Astrocyte (in vitro differentiated cells and primary cell): ENCODE results near the gene INSC. TPM values are rescaled to one million over a fixed set of nuclear protein-coding genes. Genes with fewer than 3 reads are reported as not detected.

Source experiments
- DNase-seq: peaks from one replicate; pipeline ENCODE4 v3.0.0-alpha.2; 2010; ENCODE audit warnings: low read depth
- FAIRE-seq: peaks from 2 replicates; lab custom pipeline; 2011; peaks lifted over from hg19 to GRCh38; lab: Jason Lieb, UNC
- H2AFZ ChIP-seq: 2 replicates; pipeline ENCODE4 v1.6.0; 2012; ENCODE audit warnings: low read depth, low read length, inconsistent platforms
- H3K27ac ChIP-seq: 2 replicates; pipeline ENCODE4 v1.5.1; 2011; ENCODE audit warnings: low read depth, low read length, inconsistent platforms
- H3K27me3 ChIP-seq: 2 replicates; pipeline ENCODE4 v1.6.0; 2011; ENCODE audit warnings: low read length, inconsistent platforms; ENCODE audit not compliant: insufficient read depth
- H3K36me3 ChIP-seq: 2 replicates; pipeline ENCODE4 v1.5.1; 2011; ENCODE audit warnings: low read length, inconsistent platforms; ENCODE audit not compliant: insufficient read depth
- H3K4me1 ChIP-seq: 2 replicates; pipeline ENCODE4 v1.5.1; 2011; ENCODE audit warnings: low read length, inconsistent platforms; ENCODE audit not compliant: insufficient read depth
- H3K4me2 ChIP-seq: 2 replicates; pipeline ENCODE4 v1.6.0; 2012; ENCODE audit warnings: low read length, inconsistent platforms
- H3K4me3 ChIP-seq: 2 replicates; pipeline ENCODE4 v1.5.1; 2011; ENCODE audit warnings: low read depth, mild to moderate bottlenecking, low read length, inconsistent platforms; ENCODE audit not compliant: insufficient read depth
- H3K79me2 ChIP-seq: 2 replicates; pipeline ENCODE4 v1.6.0; 2012; ENCODE audit warnings: mild to moderate bottlenecking, low read length, inconsistent platforms; ENCODE audit not compliant: insufficient read depth
- H3K9ac ChIP-seq: 2 replicates; pipeline ENCODE4 v1.6.0; 2012; ENCODE audit warnings: mild to moderate bottlenecking, low read length, inconsistent platforms
- H3K9me3 ChIP-seq: 2 replicates; pipeline ENCODE4 v1.5.1; 2012; ENCODE audit warnings: low read depth, mild to moderate bottlenecking, low read length, inconsistent platforms; ENCODE audit not compliant: insufficient read depth
- H4K20me1 ChIP-seq: 2 replicates; pipeline ENCODE4 v1.6.0; 2012; ENCODE audit warnings: low read length, inconsistent platforms; ENCODE audit not compliant: insufficient read depth
- H3K27ac Mint-ChIP-seq: one replicate; pipeline ENCODE4 v1.8.0; 2021; ENCODE audit warnings: mild to moderate bottlenecking, mixed read lengths; ENCODE audit not compliant: unreplicated experiment
- H3K27me3 Mint-ChIP-seq: one replicate; pipeline ENCODE4 v1.8.0; 2021; ENCODE audit warnings: low read depth, mixed read lengths; ENCODE audit not compliant: unreplicated experiment
- H3K36me3 Mint-ChIP-seq: one replicate; pipeline ENCODE4 v1.8.0; 2021; ENCODE audit warnings: low read depth, mixed read lengths; ENCODE audit not compliant: unreplicated experiment
- H3K4me1 Mint-ChIP-seq: one replicate; pipeline ENCODE4 v1.8.0; 2021; ENCODE audit warnings: low read depth, mixed read lengths; ENCODE audit not compliant: unreplicated experiment
- H3K4me3 Mint-ChIP-seq: one replicate; pipeline ENCODE4 v1.8.0; 2021; ENCODE audit warnings: mild to moderate bottlenecking, moderate library complexity, mixed read lengths; ENCODE audit not compliant: unreplicated experiment
- H3K9me3 Mint-ChIP-seq: one replicate; pipeline ENCODE4 v1.8.0; 2021; ENCODE audit warnings: mild to moderate bottlenecking, mixed read lengths; ENCODE audit not compliant: unreplicated experiment
- CTCF ChIP-seq: IDR thresholded peaks from 2 replicates; pipeline ENCODE4 v1.5.1; 2011; ENCODE audit warnings: low read depth, mild to moderate bottlenecking, inconsistent platforms, low read length, moderate library complexity; ENCODE audit not compliant: insufficient read depth
- EZH2 ChIP-seq: IDR thresholded peaks from 2 replicates; pipeline ENCODE4 v1.6.1; 2012; ENCODE audit warnings: mild to moderate bottlenecking, low read length, inconsistent platforms; ENCODE audit not compliant: insufficient read depth
- total RNA-seq: library from RNA; stranded (reverse); gene quantifications from 2 replicates; pipeline ENCODE4 v1.2.1, GENCODE V29; 2021

INSC gene
- total RNA-seq, 1 donor from 2014 or later: not detected

- Histone ChIP-seq H4K20me1 (no peaks in the 10 kb centered on the region), H3K27me3 (no peaks in the 10 kb centered on the region), H3K4me1 (no peaks in the 10 kb centered on the region), H3K9me3 (no peaks in the 10 kb centered on the region), H2AFZ (no peak overlapping the region), H3K79me2 (no peaks in the 10 kb centered on the region), H3K27ac (no peak overlapping the region), H3K4me3 (no peak overlapping the region), H3K36me3 (no peaks in the 10 kb centered on the region), H3K4me2 (no peak overlapping the region), H3K9ac (no peak overlapping the region)
- Mint-ChIP-seq H3K27me3 (peaks cover 2% of the 10 kb centered on the region), H3K9me3 (peaks cover 4% of the 10 kb centered on the region), H3K4me1 (no peaks in the 10 kb centered on the region), H3K27ac (no peak overlapping the region), H3K4me3 (no peak overlapping the region), H3K36me3 (no peaks in the 10 kb centered on the region)
- TF ChIP-seq CTCF (no peak), EZH2 (no peak)
- DNase-seq (peak; percentile 7), FAIRE-seq (no peak)
Observed at GRCh38 chr11:15229069-15229468, 114.3 kb downstream of the INSC start.

- FAIRE-seq (no peak), DNase-seq (no peak)
- H3K27ac Mint-ChIP-seq: no peak overlapping the region
- peaks cover 2% of the 10 kb centered on the region for H3K27me3 Mint-ChIP-seq
- TF ChIP-seq CTCF (no peak), EZH2 (no peak)
- Histone ChIP-seq H4K20me1 (no peaks in the 10 kb centered on the region), H3K4me3 (no peak overlapping the region), H3K27ac (no peak overlapping the region), H3K27me3 (no peaks in the 10 kb centered on the region), H3K4me1 (no peaks in the 10 kb centered on the region), H3K9ac (no peak overlapping the region), H2AFZ (no peak overlapping the region), H3K79me2 (no peaks in the 10 kb centered on the region), H3K4me2 (no peak overlapping the region), H3K36me3 (no peaks in the 10 kb centered on the region), H3K9me3 (no peaks in the 10 kb centered on the region)
- H3K4me1 Mint-ChIP-seq: peaks cover 9% of the 10 kb centered on the region
- H3K36me3 Mint-ChIP-seq: no peaks in the 10 kb centered on the region
- H3K4me3 Mint-ChIP-seq: no peak overlapping the region
- H3K9me3 Mint-ChIP-seq: no peaks in the 10 kb centered on the region
Observed at GRCh38 chr11:15232496-15232895, 117.8 kb downstream of the INSC start.

- H3K4me3 Mint-ChIP-seq: no peak overlapping the region
- H3K36me3 Mint-ChIP-seq: no peaks in the 10 kb centered on the region
- peaks cover 9% of the 10 kb centered on the region for H3K4me1 Mint-ChIP-seq
- no peak overlapping the region for H2AFZ ChIP-seq
- H3K27ac Mint-ChIP-seq: no peak overlapping the region
- H3K36me3 ChIP-seq: no peaks in the 10 kb centered on the region
- no peak overlapping the region for H3K27ac ChIP-seq
- no peaks in the 10 kb centered on the region for H3K27me3 ChIP-seq
- no peaks in the 10 kb centered on the region for H3K79me2 ChIP-seq
- FAIRE-seq (no peak), DNase-seq (no peak)
- H3K4me1 ChIP-seq: no peaks in the 10 kb centered on the region
- peaks cover 2% of the 10 kb centered on the region for H3K27me3 Mint-ChIP-seq
- H3K9me3 ChIP-seq: no peaks in the 10 kb centered on the region
- H4K20me1 ChIP-seq: no peaks in the 10 kb centered on the region
- no peaks in the 10 kb centered on the region for H3K9me3 Mint-ChIP-seq
- no peak overlapping the region for H3K4me3 ChIP-seq
- TF ChIP-seq CTCF (no peak), EZH2 (no peak)
- H3K4me2 ChIP-seq: no peak overlapping the region
- no peak overlapping the region for H3K9ac ChIP-seq
Observed at GRCh38 chr11:15233371-15234165, 118.8 kb downstream of the INSC start.
